Calu3 (cell line): Measurements from ENCODE around the gene KIAA1217. TPM values are rescaled to one million over a fixed set of nuclear protein-coding genes. Genes with fewer than 3 reads are reported as not detected.

ENCODE experiments used
- BruUV-seq: library from RNA; stranded (reverse); fragments of 400-500 nt; replicated peaks from 2 replicates; lab custom pipeline; 2021; lab: Mats Ljungman, UMichigan
- CTCF ChIA-PET: fragments of 300-600 bp; sonication (Branson Sonifier 250); formaldehyde crosslinking; loops from one replicate; lab custom pipeline; 2022; ENCODE audit warnings: antibody characterized with exemption; lab: Charles Lee
- DNase-seq: peaks from one replicate; pipeline ENCODE4 v3.0.0; 2022
- H3K27ac Mint-ChIP-seq: one replicate; pipeline ENCODE4 v1.8.0; 2022; ENCODE audit warnings: mixed read lengths; ENCODE audit not compliant: unreplicated experiment
- H3K27me3 Mint-ChIP-seq: one replicate; pipeline ENCODE4 v1.8.0; 2022; ENCODE audit warnings: mixed read lengths; ENCODE audit not compliant: unreplicated experiment
- H3K36me3 Mint-ChIP-seq: one replicate; pipeline ENCODE4 v1.8.0; 2022; ENCODE audit warnings: mild to moderate bottlenecking, moderate library complexity, mixed read lengths; ENCODE audit not compliant: insufficient read depth, unreplicated experiment
- H3K4me1 Mint-ChIP-seq: one replicate; pipeline ENCODE4 v1.8.0; 2022; ENCODE audit warnings: mild to moderate bottlenecking, low read depth, mixed read lengths; ENCODE audit not compliant: unreplicated experiment
- H3K4me3 Mint-ChIP-seq: one replicate; pipeline ENCODE4 v1.8.0; 2022; ENCODE audit warnings: mild to moderate bottlenecking, low read depth, moderate library complexity, mixed read lengths; ENCODE audit not compliant: unreplicated experiment
- H3K9me3 Mint-ChIP-seq: one replicate; pipeline ENCODE4 v1.8.0; 2022; ENCODE audit warnings: low read depth, mixed read lengths; ENCODE audit not compliant: unreplicated experiment
- CTCF ChIP-seq: fragments of 200-600 bp; IDR thresholded peaks from one replicate; pipeline ENCODE4 v1.8.0; 2022; ENCODE audit warnings: antibody characterized with exemption; ENCODE audit not compliant: unreplicated experiment
- intact Hi-C: fragments of 100-400 bp; cut with micrococcal nuclease; formaldehyde crosslinking; loops from one replicate; pipeline ENCODE4 v1.10.0; 2022; ENCODE audit not compliant: unreplicated experiment
- total RNA-seq: library from RNA; stranded (reverse); gene quantifications from 2 replicates; pipeline ENCODE4 v1.2.3, GENCODE V29; 2022

KIAA1217 gene
- total RNA-seq, 1 experiment from 2014 or later = 46.2 TPM

- Mint-ChIP-seq H3K36me3 (peaks cover 26% of the 10 kb centered on the region), H3K27me3 (no peaks in the 10 kb centered on the region), H3K4me3 (peak overlapping the region; percentile 88), H3K4me1 (peaks cover 29% of the 10 kb centered on the region), H3K9me3 (no peaks in the 10 kb centered on the region), H3K27ac (peak overlapping the region; percentile 4)
- CTCF ChIA-PET = interaction anchor here (0.5 to 0.8 kb wide), 6 partner anchors 123 to 916 kb away, joined by 3 to 6 read pairs (median 3); no protein-coding TSS in a partner anchor
- no peak for TF ChIP-seq CTCF
- DNase-seq = peak; percentile 61
- BruUV-seq = no TSS peak
- intact Hi-C loops = loop anchor here (2.0 to 10.0 kb wide), 4 partner anchors 31 to 349 kb away; no protein-coding TSS in a partner anchor
Measured at GRCh38 chr10:24207781-24208611, 942 bp upstream of the KIAA1217 start.

GRCh38 chr10:24209432-24209771 is 464 bp downstream of the KIAA1217 start:
- peaks cover 36% of the 10 kb centered on the region for H3K4me1 Mint-ChIP-seq

GRCh38 chr10:24209946-24210491 is 1.1 kb downstream of the KIAA1217 start:
- Mint-ChIP-seq H3K9me3 (no peaks in the 10 kb centered on the region), H3K4me3 (peak overlapping the region; percentile 88), H3K36me3 (peaks cover 26% of the 10 kb centered on the region), H3K27ac (peak overlapping the region; percentile 4), H3K27me3 (no peaks in the 10 kb centered on the region), H3K4me1 (peaks cover 40% of the 10 kb centered on the region)
- peak; percentile 14 for DNase-seq
- TF ChIP-seq CTCF = no peak
- CTCF ChIA-PET = interaction anchor here (0.6 to 0.7 kb wide), 3 partner anchors 52 to 916 kb away, joined by 3 to 5 read pairs (median 4); no protein-coding TSS in a partner anchor
- intact Hi-C loops = loop anchor here (2.0 to 10.0 kb wide), 3 partner anchors 29 to 347 kb away; no protein-coding TSS in a partner anchor
- BruUV-seq = no TSS peak

More at GRCh38 chr10:24209432-24209771, 464 bp downstream of the KIAA1217 start:
- intact Hi-C loops = loop anchor here (2.0 to 10.0 kb wide), 3 partner anchors 29 to 348 kb away; no protein-coding TSS in a partner anchor
- Mint-ChIP-seq H3K4me3 (peak overlapping the region; percentile 88), H3K9me3 (no peaks in the 10 kb centered on the region), H3K27me3 (no peaks in the 10 kb centered on the region), H3K27ac (peak overlapping the region; percentile 4), H3K36me3 (peaks cover 26% of the 10 kb centered on the region)
- no peak for DNase-seq
- CTCF ChIA-PET = interaction anchor here (0.6 to 1.3 kb wide), 4 partner anchors 30 to 215 kb away, joined by 3 to 5 read pairs (median 4); no protein-coding TSS in a partner anchor
- TSS peak; percentile 77 for BruUV-seq
- TF ChIP-seq CTCF = no peak

- peaks cover 26% of the 10 kb centered on the region for H3K36me3 Mint-ChIP-seq
- peak overlapping the region; percentile 88 for H3K4me3 Mint-ChIP-seq
- TF ChIP-seq CTCF = no peak
- no peak for DNase-seq
- intact Hi-C loops = no loop called here
- peaks cover 44% of the 10 kb centered on the region for H3K4me1 Mint-ChIP-seq
- no TSS peak for BruUV-seq
- no peaks in the 10 kb centered on the region for H3K9me3 Mint-ChIP-seq
- no peak overlapping the region for H3K27ac Mint-ChIP-seq
- no peaks in the 10 kb centered on the region for H3K27me3 Mint-ChIP-seq
- CTCF ChIA-PET = interaction anchor here (0.6 kb wide), 1 partner anchor 916 kb away, joined by 4 read pairs; no protein-coding TSS in a partner anchor
Measured at GRCh38 chr10:24210501-24210900, 1.6 kb downstream of the KIAA1217 start.
